ENCODE data around the gene NXPH4. TPM values are rescaled to one million over a fixed set of nuclear protein-coding genes. Genes with fewer than 3 reads are reported as not detected.
A peak's percentile ranks its signal among the peaks of the same experiment; 100 is the strongest.

NXPH4 gene
- total RNA-seq, 2 donors from 2014 or later = 0.34 to 1.4 TPM

GRCh38 chr12:57234571-57235016 is 18.0 kb downstream of the NXPH4 start:
- peaks cover 73% of the 10 kb centered on the region for H3K36me3 Mint-ChIP-seq (ENCODE audit: low read depth)
- H3K4me3 Mint-ChIP-seq = no peak overlapping the region
- H3K4me1 Mint-ChIP-seq = peaks cover 36% of the 10 kb centered on the region
- H3K9me3 Mint-ChIP-seq = no peaks in the 10 kb centered on the region
- H3K27ac Mint-ChIP-seq = peak overlapping the region; percentile 38
- H3K27me3 Mint-ChIP-seq = peaks cover 20% of the 10 kb centered on the region
- no peak for ATAC-seq (replicated peaks)

- H3K4me1 Mint-ChIP-seq = peaks cover 36% of the 10 kb centered on the region
- H3K9me3 Mint-ChIP-seq = no peaks in the 10 kb centered on the region
- peaks cover 67% of the 10 kb centered on the region for H3K36me3 Mint-ChIP-seq (ENCODE audit: low read depth)
- H3K27ac Mint-ChIP-seq = no peak overlapping the region
- H3K27me3 Mint-ChIP-seq = peaks cover 23% of the 10 kb centered on the region
- H3K4me3 Mint-ChIP-seq = no peak overlapping the region
- no peak for ATAC-seq (replicated peaks)
Measured at GRCh38 chr12:57235017-57235727, 18.6 kb downstream of the NXPH4 start.

GRCh38 chr12:57235728-57236131 is 19.1 kb downstream of the NXPH4 start:
- ATAC-seq (replicated peaks) = no peak
- peaks cover 36% of the 10 kb centered on the region for H3K4me1 Mint-ChIP-seq
- no peak overlapping the region for H3K27ac Mint-ChIP-seq
- H3K9me3 Mint-ChIP-seq = no peaks in the 10 kb centered on the region
- no peak overlapping the region for H3K4me3 Mint-ChIP-seq
- H3K27me3 Mint-ChIP-seq = peaks cover 28% of the 10 kb centered on the region
- peaks cover 67% of the 10 kb centered on the region for H3K36me3 Mint-ChIP-seq (ENCODE audit: low read depth)

GRCh38 chr12:57236201-57236924 is 19.8 kb downstream of the NXPH4 start:
- H3K36me3 Mint-ChIP-seq (ENCODE audit: low read depth) = peaks cover 61% of the 10 kb centered on the region
- peaks cover 34% of the 10 kb centered on the region for H3K27me3 Mint-ChIP-seq
- no peaks in the 10 kb centered on the region for H3K9me3 Mint-ChIP-seq
- H3K4me3 Mint-ChIP-seq = no peak overlapping the region
- H3K27ac Mint-ChIP-seq = no peak overlapping the region
- ATAC-seq (replicated peaks) = no peak
- H3K4me1 Mint-ChIP-seq = peaks cover 37% of the 10 kb centered on the region

- ATAC-seq (replicated peaks) = no peak
- Mint-ChIP-seq H3K9me3 (no peaks in the 10 kb centered on the region), H3K27me3 (peaks cover 41% of the 10 kb centered on the region), H3K27ac (no peak overlapping the region), H3K36me3 (ENCODE audit: low read depth) (peaks cover 54% of the 10 kb centered on the region), H3K4me3 (peak overlapping the region; percentile 86), H3K4me1 (peaks cover 37% of the 10 kb centered on the region)
Measured at GRCh38 chr12:57236925-57237595, 20.5 kb downstream of the NXPH4 start.

- Mint-ChIP-seq H3K4me3 (peak overlapping the region; percentile 86), H3K9me3 (no peaks in the 10 kb centered on the region), H3K27me3 (peaks cover 45% of the 10 kb centered on the region), H3K4me1 (peaks cover 39% of the 10 kb centered on the region), H3K27ac (no peak overlapping the region), H3K36me3 (ENCODE audit: low read depth) (peaks cover 49% of the 10 kb centered on the region)
- ATAC-seq (replicated peaks) = no peak
Measured at GRCh38 chr12:57237596-57237931, 21.0 kb downstream of the NXPH4 start.

- no peaks in the 10 kb centered on the region for H3K9me3 Mint-ChIP-seq
- no peak for ATAC-seq (replicated peaks)
- peaks cover 42% of the 10 kb centered on the region for H3K4me1 Mint-ChIP-seq
- peak overlapping the region; percentile 86 for H3K4me3 Mint-ChIP-seq
- peaks cover 43% of the 10 kb centered on the region for H3K36me3 Mint-ChIP-seq (ENCODE audit: low read depth)
- H3K27me3 Mint-ChIP-seq = peaks cover 47% of the 10 kb centered on the region
- H3K27ac Mint-ChIP-seq = peak overlapping the region; percentile 81
Measured at GRCh38 chr12:57237932-57238853, 21.6 kb downstream of the NXPH4 start.

- no peaks in the 10 kb centered on the region for H3K9me3 Mint-ChIP-seq
- peaks cover 51% of the 10 kb centered on the region for H3K27me3 Mint-ChIP-seq
- peak; percentile 74 for ATAC-seq (replicated peaks)
- peaks cover 48% of the 10 kb centered on the region for H3K4me1 Mint-ChIP-seq
- H3K36me3 Mint-ChIP-seq (ENCODE audit: low read depth) = peaks cover 34% of the 10 kb centered on the region
- H3K27ac Mint-ChIP-seq = peak overlapping the region; percentile 81
- peak overlapping the region; percentile 86 for H3K4me3 Mint-ChIP-seq
Measured at GRCh38 chr12:57238854-57239554, 22.4 kb downstream of the NXPH4 start.

GRCh38 chr12:57239587-57240065 is 23.0 kb downstream of the NXPH4 start:
- H3K27me3 Mint-ChIP-seq = peaks cover 57% of the 10 kb centered on the region
- no peaks in the 10 kb centered on the region for H3K9me3 Mint-ChIP-seq
- H3K4me3 Mint-ChIP-seq = peak overlapping the region; percentile 86
- H3K36me3 Mint-ChIP-seq (ENCODE audit: low read depth) = peaks cover 28% of the 10 kb centered on the region
- peak; percentile 2 for ATAC-seq (replicated peaks)
- H3K4me1 Mint-ChIP-seq = peaks cover 45% of the 10 kb centered on the region
- peak overlapping the region; percentile 81 for H3K27ac Mint-ChIP-seq

GRCh38 chr12:57240066-57240921 is 23.7 kb downstream of the NXPH4 start:
- H3K4me1 Mint-ChIP-seq = peaks cover 45% of the 10 kb centered on the region
- peak; percentile 36 for ATAC-seq (replicated peaks)
- H3K36me3 Mint-ChIP-seq (ENCODE audit: low read depth) = peaks cover 25% of the 10 kb centered on the region
- H3K9me3 Mint-ChIP-seq = no peaks in the 10 kb centered on the region
- H3K27me3 Mint-ChIP-seq = peaks cover 57% of the 10 kb centered on the region
- H3K27ac Mint-ChIP-seq = peak overlapping the region; percentile 81
- peak overlapping the region; percentile 86 for H3K4me3 Mint-ChIP-seq

GRCh38 chr12:57240926-57241401 is 24.4 kb downstream of the NXPH4 start:
- Mint-ChIP-seq H3K27me3 (peaks cover 57% of the 10 kb centered on the region), H3K36me3 (ENCODE audit: low read depth) (peaks cover 23% of the 10 kb centered on the region), H3K4me1 (peaks cover 45% of the 10 kb centered on the region), H3K27ac (peak overlapping the region; percentile 81), H3K4me3 (peak overlapping the region; percentile 86), H3K9me3 (no peaks in the 10 kb centered on the region)
- no peak for ATAC-seq (replicated peaks)

GRCh38 chr12:57241402-57242310 is 25.1 kb downstream of the NXPH4 start:
- peaks cover 45% of the 10 kb centered on the region for H3K4me1 Mint-ChIP-seq
- no peak overlapping the region for H3K27ac Mint-ChIP-seq
- peaks cover 56% of the 10 kb centered on the region for H3K27me3 Mint-ChIP-seq
- no peak for ATAC-seq (replicated peaks)
- H3K4me3 Mint-ChIP-seq = peak overlapping the region; percentile 86
- peaks cover 19% of the 10 kb centered on the region for H3K36me3 Mint-ChIP-seq (ENCODE audit: low read depth)
- H3K9me3 Mint-ChIP-seq = no peaks in the 10 kb centered on the region
